ENCODE measurements around the gene MPHOSPH10.

GRCh38 chr2:71136174-71136573 lies 5.7 kb downstream of the MPHOSPH10 start:
- no peak for TF ChIP-seq CTCF (conservative IDR thresholded peaks at IDR 0.05; ENCODE audit: low read depth, low read length)
- TF ChIP-seq EZH2 (IDR thresholded peaks at IDR 0.05; ENCODE audit: low read length, unreplicated experiment): no peak
- TF ChIP-seq EZH2phosphoT487 (IDR thresholded peaks at IDR 0.05; ENCODE audit: borderline replicate concordance, low read length): no peak

All from PC-3 (cell line).